Endothelial cell of umbilical vein (primary cell): Measurements from ENCODE around the gene ALDH1A2.
"Not testable (repeated sequence)": the region's sequence is repeated elsewhere in the genome, so short reads cannot be mapped to it uniquely, and the experiment has no call there.

ENCODE experiments used
- CTCF ChIP-seq, 2 donors: IDR thresholded peaks; 1 replicate in 1 of 2; 2 replicates in 1 of 2; pipeline ENCODE4 v1.5.1; 2011; ENCODE audit warnings: low read length in 2 of 2, mild to moderate bottlenecking in 2 of 2, moderate library complexity in 2 of 2, control low read depth in 1 of 2, inconsistent platforms in 1 of 2, low read depth in 1 of 2; ENCODE audit not compliant: insufficient read depth in 1 of 2; ENCODE audit errors: extremely low read depth in 1 of 2
- FOS ChIP-seq: IDR thresholded peaks from 2 replicates; pipeline ENCODE4 v1.6.1; 2011; ENCODE audit warnings: mild to moderate bottlenecking, low read length, moderate library complexity, borderline replicate concordance; ENCODE audit not compliant: insufficient read depth
- MAX ChIP-seq: IDR thresholded peaks from 2 replicates; pipeline ENCODE4 v1.6.1; 2011; ENCODE audit not compliant: insufficient read depth, insufficient read length
- MYC ChIP-seq: IDR thresholded peaks from one replicate; pipeline ENCODE4 v1.6.1; 2011; ENCODE audit warnings: mild to moderate bottlenecking, low read depth, low read length
- POLR2A ChIP-seq: IDR thresholded peaks from 2 replicates; pipeline ENCODE4 v1.6.1; 2012; ENCODE audit warnings: low read depth, mild to moderate bottlenecking, control low read depth, low read length
- POLR2AphosphoS5 ChIP-seq: IDR thresholded peaks from 2 replicates; pipeline ENCODE4 v1.6.1; 2012; ENCODE audit warnings: low read depth, mild to moderate bottlenecking, control low read depth, low read length, moderate library complexity; ENCODE audit not compliant: insufficient read depth

GRCh38 chr15:57999699-58000098, 65.8 kb downstream of the ALDH1A2 start:
- TF ChIP-seq MAX; CTCF (IDR thresholded peaks at IDR 0.05; ENCODE audit: extremely low read depth in 1 of 2, insufficient read depth in 1 of 2, low read depth in 1 of 2, low read length in 2 of 2); POLR2AphosphoS5; POLR2A; MYC; FOS: not testable (repeated sequence)
